HG03575 (cell line): Measurements from ENCODE around the gene OOEP.
"Not testable (repeated sequence)": the region's sequence is repeated elsewhere in the genome, so short reads cannot be mapped to it uniquely, and the experiment has no call there.

Experiments
- ATAC-seq: cut with Tn5 transposase; IDR thresholded peaks from one replicate; pipeline ENCODE4 v1.9.1; 2021; ENCODE audit not compliant: unreplicated experiment, insufficient number of reproducible peaks, low FRiP score; ENCODE audit errors: extremely low read depth

The OOEP gene

GRCh38 chr6:73369563-73369962, at the start of gene OOEP:
Gene OOEP, minus strand, starts transcription at chr6:73369897. Its CDS starts 105 bp downstream, at chr6:73369792.
- no peak for ATAC-seq

GRCh38 chr6:73418081-73418741, 48.5 kb upstream of the OOEP start:
- no peak for ATAC-seq

- no peak for ATAC-seq
Observed at GRCh38 chr6:73413102-73413501, 43.4 kb upstream of the OOEP start.

- ATAC-seq, result no peak
Observed at GRCh38 chr6:73409395-73409794, 39.7 kb upstream of the OOEP start.

GRCh38 chr6:73400656-73401055, 31.0 kb upstream of the OOEP start:
- no peak for ATAC-seq

- ATAC-seq, result no peak
Observed at GRCh38 chr6:73395875-73396274, 26.2 kb upstream of the OOEP start.

GRCh38 chr6:73394577-73395354, 25.1 kb upstream of the OOEP start, which contains the start of gene DDX43:
Gene DDX43, plus strand, starts transcription at chr6:73394828. Its CDS starts 78 bp downstream, at chr6:73394906.
- ATAC-seq, result no peak

- no peak for ATAC-seq
Observed at GRCh38 chr6:73393278-73393677, 23.6 kb upstream of the OOEP start.

GRCh38 chr6:73392188-73392587, 22.5 kb upstream of the OOEP start:
- not testable (repeated sequence) for ATAC-seq

- no peak for ATAC-seq
Observed at GRCh38 chr6:73391675-73392074, 22.0 kb upstream of the OOEP start.

GRCh38 chr6:73389854-73390253, 20.2 kb upstream of the OOEP start:
- no peak for ATAC-seq

GRCh38 chr6:73388800-73389512, 19.3 kb upstream of the OOEP start:
- ATAC-seq, result no peak

- ATAC-seq, result no peak
Observed at GRCh38 chr6:73388433-73388799, 18.7 kb upstream of the OOEP start.

GRCh38 chr6:73382462-73383113, 12.9 kb upstream of the OOEP start:
- ATAC-seq, result no peak

GRCh38 chr6:73381531-73381930, 11.8 kb upstream of the OOEP start:
- not testable (repeated sequence) for ATAC-seq

GRCh38 chr6:73377225-73377624, 7.5 kb upstream of the OOEP start:
- ATAC-seq, result no peak

- ATAC-seq, result no peak
Observed at GRCh38 chr6:73375216-73375615, 5.5 kb upstream of the OOEP start.

- no peak for ATAC-seq
Observed at GRCh38 chr6:73372516-73372915, 2.8 kb upstream of the OOEP start.

GRCh38 chr6:73371984-73372383, 2.3 kb upstream of the OOEP start:
- no peak for ATAC-seq
